Measurements from ENCODE around the gene TP53I13. TPM values are rescaled to one million over a fixed set of nuclear protein-coding genes. Genes with fewer than 3 reads are reported as not detected.

Gene TP53I13
- total and polyA plus RNA-seq, 2 of the 13 experiments (the other 11 are each of a cell fraction or from before 2014, with no cell fraction given): 16.9 to 25.7 TPM

GRCh38 chr17:29566473-29567303 is 1.8 kb upstream of the TP53I13 start, which contains the start of gene ABHD15 (continued):
- TF ChIP-seq NR1H2 (CRISPR knock-in tag; IDR thresholded peaks at IDR 0.05; ENCODE audit: borderline replicate concordance, low read depth) (0 out of 2 replicates have a peak, but pooled peaks have one; percentile 3), RAD21 (CRISPR knock-in tag; IDR thresholded peaks at IDR 0.05) (no peak), ZFAT (CRISPR knock-in tag; conservative IDR thresholded peaks at IDR 0.05) (no peak), IRF9 (CRISPR knock-in tag; IDR thresholded peaks at IDR 0.05; ENCODE audit: borderline replicate concordance) (0 out of 2 replicates have a peak, but pooled peaks have one; percentile 21), MAFG (CRISPR knock-in tag; IDR thresholded peaks at IDR 0.05) (0 out of 2 replicates have a peak, but pooled peaks have one; percentile 38), ZFP90 (CRISPR knock-in tag; IDR thresholded peaks at IDR 0.05; ENCODE audit: borderline replicate concordance) (peak; percentile 13; the same call in 1 of the 2 replicates), ZNF496 (CRISPR knock-in tag; IDR thresholded peaks at IDR 0.05; ENCODE audit: insufficient replicate concordance) (no peak), KMT2B (CRISPR knock-in tag; IDR thresholded peaks at IDR 0.05) (no peak), NRL (CRISPR knock-in tag; IDR thresholded peaks at IDR 0.05; ENCODE audit: borderline replicate concordance) (0 out of 2 replicates have a peak, but pooled peaks have one; percentile 66), TARDBP (CRISPR knock-in tag; IDR thresholded peaks at IDR 0.05) (peak; percentile 34; the same call in 1 of the 2 replicates), ZNF44 (CRISPR knock-in tag; IDR thresholded peaks at IDR 0.05) (no peak), AGO2 (optimal IDR thresholded peaks at IDR 0.05; ENCODE audit: low read depth, low read length) (peak; percentile 75), ZNF574 (CRISPR knock-in tag; IDR thresholded peaks at IDR 0.05) (peak; percentile 17; the same call in 1 of the 2 replicates), UBTF (CRISPR knock-in tag; IDR thresholded peaks at IDR 0.05) (peak; percentile 78), ZNF883 (CRISPR knock-in tag; IDR thresholded peaks at IDR 0.05; ENCODE audit: not compliant biosample characterization) (peak; percentile 58), DRAP1 (CRISPR knock-in tag; IDR thresholded peaks at IDR 0.05) (no peak), AGO1 (IDR thresholded peaks at IDR 0.05; ENCODE audit: low read depth, low read length, poor library complexity, severe bottlenecking) (peak; percentile 52), MXD3 (CRISPR knock-in tag; IDR thresholded peaks at IDR 0.05) (peak; percentile 28; the same call in 1 of the 2 replicates), ATAD3A (CRISPR knock-in tag; IDR thresholded peaks at IDR 0.05) (no peak)

Measured in HepG2 (cell line).